Measurements from ENCODE around the gene LECT2.

Gene LECT2

DNA sequence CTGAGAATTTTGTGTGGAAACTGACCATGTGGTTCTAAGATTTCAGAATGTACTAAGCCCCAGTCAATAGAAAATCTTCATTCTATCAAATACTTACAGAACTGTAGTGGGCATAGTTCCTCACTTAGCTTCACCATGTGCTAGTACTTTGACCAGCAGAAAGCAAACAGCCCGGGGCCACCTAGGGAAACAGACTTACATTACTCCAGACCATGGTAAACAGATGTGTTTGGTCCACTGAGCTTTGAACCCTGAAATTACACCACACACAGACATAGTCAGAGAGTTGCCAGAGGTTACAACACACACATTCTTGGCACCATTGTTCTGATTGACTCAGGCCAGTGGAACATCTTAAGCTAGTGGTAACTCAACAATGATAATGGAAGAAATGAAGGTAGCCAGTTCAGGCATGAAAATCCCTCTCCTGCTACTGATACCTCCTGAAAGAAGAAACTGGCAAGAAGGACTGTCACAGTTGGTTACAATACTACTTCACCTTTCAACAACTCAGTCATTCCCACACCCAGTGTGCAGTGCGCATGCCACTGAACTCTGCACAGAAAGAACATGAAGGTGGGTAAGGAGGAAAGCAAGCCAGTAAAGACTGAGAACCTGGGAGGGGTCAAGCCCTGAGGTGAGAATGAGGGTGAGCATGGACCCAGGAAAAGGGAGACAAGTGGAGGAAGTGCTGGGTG, 18.7 kb upstream of the LECT2 start:
- H3K27ac ChIP-seq, result no peak overlapping the region
- TF ChIP-seq, protein P1, sequence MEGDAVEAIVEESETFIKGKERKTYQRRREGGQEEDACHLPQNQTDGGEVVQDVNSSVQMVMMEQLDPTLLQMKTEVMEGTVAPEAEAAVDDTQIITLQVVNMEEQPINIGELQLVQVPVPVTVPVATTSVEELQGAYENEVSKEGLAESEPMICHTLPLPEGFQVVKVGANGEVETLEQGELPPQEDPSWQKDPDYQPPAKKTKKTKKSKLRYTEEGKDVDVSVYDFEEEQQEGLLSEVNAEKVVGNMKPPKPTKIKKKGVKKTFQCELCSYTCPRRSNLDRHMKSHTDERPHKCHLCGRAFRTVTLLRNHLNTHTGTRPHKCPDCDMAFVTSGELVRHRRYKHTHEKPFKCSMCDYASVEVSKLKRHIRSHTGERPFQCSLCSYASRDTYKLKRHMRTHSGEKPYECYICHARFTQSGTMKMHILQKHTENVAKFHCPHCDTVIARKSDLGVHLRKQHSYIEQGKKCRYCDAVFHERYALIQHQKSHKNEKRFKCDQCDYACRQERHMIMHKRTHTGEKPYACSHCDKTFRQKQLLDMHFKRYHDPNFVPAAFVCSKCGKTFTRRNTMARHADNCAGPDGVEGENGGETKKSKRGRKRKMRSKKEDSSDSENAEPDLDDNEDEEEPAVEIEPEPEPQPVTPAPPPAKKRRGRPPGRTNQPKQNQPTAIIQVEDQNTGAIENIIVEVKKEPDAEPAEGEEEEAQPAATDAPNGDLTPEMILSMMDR (IDR thresholded peaks at IDR 0.05), result no peak
- TF ChIP-seq ZFX (IDR thresholded peaks at IDR 0.05; ENCODE audit: borderline replicate concordance), result no peak

DNA sequence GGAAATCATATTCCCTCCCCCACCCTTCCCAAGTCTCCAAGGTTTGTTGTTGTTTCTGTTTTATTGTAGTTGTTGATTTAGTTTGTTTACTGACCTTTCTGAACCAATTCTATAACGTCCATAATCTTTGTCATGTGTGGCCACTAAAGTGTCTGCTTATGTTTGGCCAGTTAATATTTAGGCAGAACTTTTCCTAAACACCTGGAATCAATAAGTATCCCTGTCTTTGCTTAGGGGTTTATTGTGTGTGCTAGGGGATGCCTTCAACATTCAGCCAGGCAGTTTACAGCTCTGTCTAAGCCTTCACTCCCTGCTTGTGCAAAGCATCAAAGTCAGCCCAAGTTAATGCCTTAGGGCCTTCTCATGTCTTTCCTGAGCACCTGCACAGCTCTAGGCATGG, 16.9 kb upstream of the LECT2 start:
- H3K27ac ChIP-seq, result no peak overlapping the region
- TF ChIP-seq ZFX (IDR thresholded peaks at IDR 0.05; ENCODE audit: borderline replicate concordance), result no peak
- TF ChIP-seq, protein P1 (IDR thresholded peaks at IDR 0.05), result no peak

DNA sequence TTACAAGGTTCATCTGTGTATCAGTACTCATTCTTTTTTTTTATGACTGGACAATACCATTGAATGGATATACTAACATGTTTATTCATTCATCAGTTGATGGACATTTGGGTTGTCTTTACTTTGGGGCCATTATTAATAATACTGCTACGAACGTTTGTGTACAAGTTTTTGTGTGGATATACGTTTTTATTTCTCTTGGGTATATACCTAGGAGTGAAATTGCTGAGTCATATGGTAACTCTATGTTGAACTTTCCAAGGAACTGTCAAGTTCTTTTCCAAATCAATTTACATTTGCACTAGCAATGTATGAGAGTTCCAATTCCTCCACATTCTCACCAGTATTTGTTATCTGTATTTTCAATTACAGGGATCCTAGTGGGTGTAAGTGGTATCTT, 12.0 kb upstream of the LECT2 start:
- TF ChIP-seq ZFX (IDR thresholded peaks at IDR 0.05; ENCODE audit: borderline replicate concordance), result no peak
- H3K27ac ChIP-seq, result no peak overlapping the region

DNA sequence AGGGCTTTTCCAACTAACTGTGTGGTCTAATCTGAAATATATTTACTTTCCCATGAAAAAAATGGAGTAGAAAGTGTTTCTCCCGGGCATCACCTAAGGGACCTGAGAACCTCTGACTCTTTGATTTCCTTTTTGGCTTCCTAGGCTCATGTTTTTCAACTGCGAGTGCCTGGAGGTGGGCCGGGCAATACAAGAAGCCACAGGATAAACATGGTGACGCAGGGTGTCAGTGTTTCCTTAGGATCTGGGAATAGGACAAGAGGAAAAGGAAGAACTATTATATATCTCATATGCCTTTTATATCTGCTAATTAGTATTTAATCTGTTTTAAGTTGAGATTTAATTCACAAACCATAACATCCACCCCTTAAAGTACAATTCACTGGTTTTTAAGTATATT, 11.4 kb upstream of the LECT2 start:
- TF ChIP-seq ZFX (IDR thresholded peaks at IDR 0.05; ENCODE audit: borderline replicate concordance), result no peak
- TF ChIP-seq, protein P1 (IDR thresholded peaks at IDR 0.05), result no peak
- H3K27ac ChIP-seq, result no peak overlapping the region

DNA sequence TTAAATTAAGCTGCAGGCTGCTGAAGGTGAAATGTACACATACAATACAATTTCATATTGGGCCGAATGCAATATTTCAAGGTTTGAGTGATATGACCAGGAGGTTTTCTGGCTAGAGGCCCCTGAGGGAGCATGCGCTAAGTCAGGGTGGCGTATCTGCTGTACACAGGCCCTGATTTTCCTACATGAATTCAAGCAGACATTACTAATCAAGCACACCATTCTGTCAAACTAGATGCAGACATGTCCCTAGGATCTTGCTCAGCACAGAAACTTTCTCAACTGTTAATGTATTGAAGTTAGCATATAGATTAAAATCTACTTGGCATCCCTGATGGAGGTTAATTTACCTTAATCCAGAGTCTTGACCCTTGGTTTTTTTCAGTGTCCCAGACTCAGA, 10.7 kb upstream of the LECT2 start:
- TF ChIP-seq, protein P1 (IDR thresholded peaks at IDR 0.05), result no peak
- TF ChIP-seq ZFX (IDR thresholded peaks at IDR 0.05; ENCODE audit: borderline replicate concordance), result no peak

DNA sequence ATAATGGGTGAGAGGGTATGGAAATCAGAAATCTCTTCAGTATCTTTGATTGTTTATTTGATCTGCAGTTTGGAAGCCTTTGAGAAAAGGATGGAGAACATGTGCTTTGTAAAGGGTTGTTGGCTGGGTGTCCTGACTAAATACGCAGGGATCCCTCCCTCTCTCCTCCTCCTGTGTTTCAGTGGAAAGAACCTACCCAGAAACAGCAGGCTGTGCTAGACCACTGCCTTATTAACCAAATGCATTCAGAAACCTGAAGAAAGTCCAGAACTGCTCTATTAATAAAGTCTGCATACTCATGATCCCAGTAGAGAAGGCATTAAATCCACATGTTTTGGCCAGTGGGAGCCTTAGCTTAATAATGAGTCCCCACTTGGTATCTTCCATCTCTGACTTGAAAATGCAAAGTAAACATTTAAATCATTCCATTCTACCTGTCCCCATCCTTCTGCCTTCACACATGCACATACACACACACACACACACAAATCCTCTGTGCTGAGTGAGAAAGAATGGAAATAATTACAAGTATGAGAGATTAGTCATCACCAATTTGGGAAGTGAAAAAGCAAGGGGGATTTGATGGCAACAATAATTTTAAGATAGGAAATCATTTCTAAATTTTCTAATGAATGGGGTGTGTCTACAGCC, 10.0 kb upstream of the LECT2 start:
- no peak for TF ChIP-seq ZFX (IDR thresholded peaks at IDR 0.05; ENCODE audit: borderline replicate concordance)
- TF ChIP-seq, protein P1 (IDR thresholded peaks at IDR 0.05), result no peak
- H3K27ac ChIP-seq, result no peak overlapping the region

More for the DNA sequence above, 10.7 kb upstream of the LECT2 start:
- H3K27ac ChIP-seq, result no peak overlapping the region

DNA sequence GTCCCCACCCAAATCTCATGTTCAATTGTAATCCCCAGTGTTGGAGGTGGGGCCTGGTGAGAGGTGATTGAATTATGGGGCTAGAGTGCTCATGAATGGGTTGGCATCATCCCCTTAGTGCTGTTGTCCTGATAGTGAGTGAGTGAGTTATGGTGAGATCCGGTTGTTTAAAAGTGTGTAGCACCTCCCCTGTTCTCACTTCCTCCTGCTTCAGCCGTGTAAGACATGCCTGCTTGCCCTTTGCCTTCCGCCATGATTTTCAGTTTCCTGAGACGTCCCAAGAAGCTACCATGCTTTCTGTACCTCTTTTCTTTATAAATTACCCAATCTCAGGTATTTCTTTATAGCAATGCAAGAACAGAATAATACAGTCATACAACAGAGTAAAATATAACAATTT, 742 bp upstream of the LECT2 start:
- TF ChIP-seq ZFX (IDR thresholded peaks at IDR 0.05; ENCODE audit: borderline replicate concordance), result no peak
- TF ChIP-seq, protein P1 (IDR thresholded peaks at IDR 0.05), result no peak
- H3K27ac ChIP-seq, result no peak overlapping the region

All from 22Rv1 (cell line).